Esophagus muscularis mucosa (tissue), 4 donors: ENCODE results near the gene RAB14.
A peak's percentile ranks its signal among the peaks of the same experiment; 100 is the strongest.

Source experiments
- CTCF ChIP-seq, 3 experiments: fragments of 200-600 bp in 2 of 3; fragments of 450-650 bp in 1 of 3; sonication (generic) in 2 of 3; IDR thresholded peaks; one replicate each; pipeline ENCODE4 v1.5.1; 2017 to 2019; ENCODE audit warnings: antibody characterized with exemption in 3 of 3, mild to moderate bottlenecking in 2 of 3, moderate library complexity in 1 of 3
- EP300 ChIP-seq: sonication (generic); formaldehyde crosslinking; IDR thresholded peaks from one replicate; pipeline ENCODE4 v1.6.1; 2017; ENCODE audit warnings: antibody characterized with exemption
- POLR2A ChIP-seq: fragments of 450-650 bp; IDR thresholded peaks from one replicate; pipeline ENCODE4 v1.6.1; 2017; ENCODE audit warnings: antibody characterized with exemption, moderate library complexity, mild to moderate bottlenecking, low read depth
- POLR2AphosphoS5 ChIP-seq, 2 donors: sonication (generic); formaldehyde crosslinking; IDR thresholded peaks; one replicate each; pipeline ENCODE4 v1.6.1; 2017; ENCODE audit warnings: antibody characterized with exemption in 2 of 2

GRCh38 chr9:121169094-121169601 is 32.5 kb downstream of the RAB14 start:
- TF ChIP-seq POLR2A (no peak), CTCF (IDR thresholded peaks at IDR 0.05) (peak; percentile 18 to 47 (median 20)), EP300 (no peak), POLR2AphosphoS5 (IDR thresholded peaks at IDR 0.05) (no peak)
